D341Med (cell line): ENCODE data around the gene BIN1.
"Not testable (repeated sequence)": the region's sequence is repeated elsewhere in the genome, so short reads cannot be mapped to it uniquely, and the experiment has no call there.

ENCODE experiments used
- DNase-seq: peaks from one replicate; pipeline ENCODE4 v3.0.0; 2012; ENCODE audit warnings: low spot score

The BIN1 gene

GRCh38 chr2:127046579-127046978, 60.4 kb downstream of the BIN1 start:
- no peak for DNase-seq

- no peak for DNase-seq
These were observed 61.0 kb downstream of the BIN1 start for GRCh38 chr2:127045792-127046501.

GRCh38 chr2:127044977-127045661, 61.8 kb downstream of the BIN1 start:
- no peak for DNase-seq

- no peak for DNase-seq
These were observed 62.7 kb downstream of the BIN1 start for GRCh38 chr2:127044165-127044718.

- peak; percentile 18 for DNase-seq
These were observed 63.4 kb downstream of the BIN1 start for GRCh38 chr2:127043367-127044164.

- DNase-seq = no peak
These were observed 65.5 kb downstream of the BIN1 start for GRCh38 chr2:127041259-127041970.

- no peak for DNase-seq
These were observed 66.8 kb downstream of the BIN1 start for GRCh38 chr2:127040169-127040568.

- no peak for DNase-seq
These were observed 67.4 kb downstream of the BIN1 start for GRCh38 chr2:127039387-127040031.

- no peak for DNase-seq
These were observed 69.5 kb downstream of the BIN1 start for GRCh38 chr2:127037476-127037875.

GRCh38 chr2:127034883-127035611, 71.9 kb downstream of the BIN1 start:
- no peak for DNase-seq

- no peak for DNase-seq
These were observed 72.9 kb downstream of the BIN1 start for GRCh38 chr2:127034051-127034450.

GRCh38 chr2:127032621-127033020, 74.3 kb downstream of the BIN1 start:
- no peak for DNase-seq

- no peak for DNase-seq
These were observed 77.5 kb downstream of the BIN1 start for GRCh38 chr2:127029350-127030051.

- not testable (repeated sequence) for DNase-seq
These were observed 78.2 kb downstream of the BIN1 start for GRCh38 chr2:127028745-127029144.

- no peak for DNase-seq
These were observed 79.2 kb downstream of the BIN1 start for GRCh38 chr2:127027715-127028114.

GRCh38 chr2:127025359-127026166, 81.4 kb downstream of the BIN1 start:
- DNase-seq = peak; percentile 79

GRCh38 chr2:127024769-127025358, 82.1 kb downstream of the BIN1 start:
- DNase-seq = peak; percentile 55

GRCh38 chr2:127023504-127023903, 83.5 kb downstream of the BIN1 start:
- DNase-seq = no peak

- no peak for DNase-seq
These were observed 84.1 kb downstream of the BIN1 start for GRCh38 chr2:127022817-127023216.
